ENCODE results near the gene TMIGD3.

DNA sequence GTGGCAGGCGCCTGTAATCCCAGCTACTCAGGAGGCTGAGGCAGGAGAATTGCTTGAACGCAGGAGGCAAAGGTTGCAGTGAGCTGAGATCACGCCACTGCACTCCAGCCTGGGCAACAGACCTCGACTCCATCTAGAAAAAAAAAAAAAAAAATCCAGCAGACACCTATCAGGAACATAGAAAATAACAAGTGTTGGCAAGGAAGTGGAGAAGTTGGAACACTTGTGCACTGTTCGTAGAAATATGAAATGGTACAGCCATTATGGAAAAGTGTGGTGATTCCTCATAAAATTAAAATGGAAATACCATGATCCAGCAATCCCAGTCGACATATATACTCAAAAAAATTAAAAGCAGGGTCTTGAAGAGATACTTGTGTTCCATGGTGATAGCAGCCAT lies 41.7 kb downstream of the TMIGD3 start:
- TF ChIP-seq, protein P1, sequence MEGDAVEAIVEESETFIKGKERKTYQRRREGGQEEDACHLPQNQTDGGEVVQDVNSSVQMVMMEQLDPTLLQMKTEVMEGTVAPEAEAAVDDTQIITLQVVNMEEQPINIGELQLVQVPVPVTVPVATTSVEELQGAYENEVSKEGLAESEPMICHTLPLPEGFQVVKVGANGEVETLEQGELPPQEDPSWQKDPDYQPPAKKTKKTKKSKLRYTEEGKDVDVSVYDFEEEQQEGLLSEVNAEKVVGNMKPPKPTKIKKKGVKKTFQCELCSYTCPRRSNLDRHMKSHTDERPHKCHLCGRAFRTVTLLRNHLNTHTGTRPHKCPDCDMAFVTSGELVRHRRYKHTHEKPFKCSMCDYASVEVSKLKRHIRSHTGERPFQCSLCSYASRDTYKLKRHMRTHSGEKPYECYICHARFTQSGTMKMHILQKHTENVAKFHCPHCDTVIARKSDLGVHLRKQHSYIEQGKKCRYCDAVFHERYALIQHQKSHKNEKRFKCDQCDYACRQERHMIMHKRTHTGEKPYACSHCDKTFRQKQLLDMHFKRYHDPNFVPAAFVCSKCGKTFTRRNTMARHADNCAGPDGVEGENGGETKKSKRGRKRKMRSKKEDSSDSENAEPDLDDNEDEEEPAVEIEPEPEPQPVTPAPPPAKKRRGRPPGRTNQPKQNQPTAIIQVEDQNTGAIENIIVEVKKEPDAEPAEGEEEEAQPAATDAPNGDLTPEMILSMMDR (IDR thresholded peaks at IDR 0.05; ENCODE audit: insufficient read depth, low read length): no peak
- no peak for TF ChIP-seq POLR2AphosphoS5 (IDR thresholded peaks at IDR 0.05; ENCODE audit: low read depth)
- TF ChIP-seq GABPA (IDR thresholded peaks at IDR 0.05; ENCODE audit: low read depth): no peak
- no peak for TF ChIP-seq SPI1 (IDR thresholded peaks at IDR 0.05; ENCODE audit: borderline replicate concordance, low read depth)

Measured in HL-60 (cell line).